HepG2 (cell line): Measurements from ENCODE around the gene C16orf86. TPM values are rescaled to one million over a fixed set of nuclear protein-coding genes. Genes with fewer than 3 reads are reported as not detected.

Experiments used
- CREB1 ChIP-seq, 2 experiments: fragments of 450-650 bp in 1 of 2; IDR thresholded peaks; 2 replicates each; pipeline ENCODE4 v1.6.1; 2016 to 2017; ENCODE audit warnings: control low read depth in 1 of 2, mild to moderate bottlenecking in 1 of 2, missing compliant biosample characterization in 1 of 2, missing genetic modification characterization in 1 of 2
- DMAP1 ChIP-seq: IDR thresholded peaks from 2 replicates; pipeline ENCODE4 v1.6.1; 2016
- FOXA3 ChIP-seq: IDR thresholded peaks from 2 replicates; pipeline ENCODE4 v1.6.1; 2016; ENCODE audit warnings: missing genetic modification reagents, missing compliant biosample characterization
- FUBP1 ChIP-seq: sonication (generic); formaldehyde crosslinking; IDR thresholded peaks from 2 replicates; pipeline ENCODE4 v1.5.1; 2020; ENCODE audit warnings: missing genetic modification reagents, mild to moderate bottlenecking, borderline replicate concordance
- KDM2A ChIP-seq: sonication (generic); formaldehyde crosslinking; IDR thresholded peaks from 2 replicates; pipeline ENCODE4 v1.4.0; 2020; ENCODE audit warnings: low read depth, missing genetic modification reagents, borderline replicate concordance
- MTF1 ChIP-seq: sonication (generic); formaldehyde crosslinking; IDR thresholded peaks from 2 replicates; pipeline ENCODE4 v1.5.0; 2020; ENCODE audit warnings: missing genetic modification reagents
- NFATC3 ChIP-seq: sonication (generic); formaldehyde crosslinking; IDR thresholded peaks from 2 replicates; pipeline ENCODE4 v1.5.1; 2020; ENCODE audit warnings: mild to moderate bottlenecking, missing genetic modification reagents
- NFYB ChIP-seq: sonication (generic); formaldehyde crosslinking; IDR thresholded peaks from 2 replicates; pipeline ENCODE4 v1.4.0; 2020; ENCODE audit warnings: missing genetic modification reagents
- PLRG1 ChIP-seq: fragments of 450-650 bp; conservative IDR thresholded peaks from 2 replicates; pipeline ENCODE4 v1.6.1; 2016
- SP1 ChIP-seq, 2 experiments: fragments of 450-650 bp in 1 of 2; sonication (generic) in 1 of 2; formaldehyde crosslinking in 1 of 2; IDR thresholded peaks; 2 replicates each; pipeline versions ENCODE4 v1.4.0 to v1.6.1; 2016 to 2020; ENCODE audit warnings: missing genetic modification reagents in 1 of 2
- TRAFD1 ChIP-seq: sonication (generic); formaldehyde crosslinking; IDR thresholded peaks from 2 replicates; pipeline ENCODE4 v1.5.1; 2020; ENCODE audit warnings: missing genetic modification reagents, mild to moderate bottlenecking, borderline replicate concordance
- ZBTB2 ChIP-seq: sonication (generic); formaldehyde crosslinking; IDR thresholded peaks from 2 replicates; pipeline ENCODE4 v1.8.0; 2022; ENCODE audit warnings: low read depth, missing genetic modification reagents
- ZBTB20 ChIP-seq: sonication (generic); formaldehyde crosslinking; IDR thresholded peaks from 2 replicates; pipeline ENCODE4 v1.8.1; 2023; ENCODE audit warnings: missing genetic modification reagents, low read depth, mild to moderate bottlenecking, borderline replicate concordance
- ZBTB8A ChIP-seq: sonication (generic); formaldehyde crosslinking; IDR thresholded peaks from 2 replicates; pipeline ENCODE4 v1.4.0; 2020; ENCODE audit warnings: mild to moderate bottlenecking, low read depth, missing genetic modification reagents, borderline replicate concordance
- ZNF274 ChIP-seq: sonication (generic); formaldehyde crosslinking; IDR thresholded peaks from 2 replicates; pipeline ENCODE4 v1.5.1; 2020; ENCODE audit warnings: mild to moderate bottlenecking, missing genetic modification reagents
- ZNF468 ChIP-seq: sonication (generic); formaldehyde crosslinking; IDR thresholded peaks from 2 replicates; pipeline ENCODE4 v1.8.0; 2022; ENCODE audit warnings: mild to moderate bottlenecking, moderate library complexity, missing genetic modification reagents
- ZNF597 ChIP-seq: sonication (generic); formaldehyde crosslinking; IDR thresholded peaks from 2 replicates; pipeline ENCODE4 v1.5.0; 2020; ENCODE audit warnings: missing genetic modification reagents
- ZNF891 ChIP-seq: sonication (generic); formaldehyde crosslinking; IDR thresholded peaks from 2 replicates; pipeline ENCODE4 v1.5.0; 2020; ENCODE audit warnings: mild to moderate bottlenecking, missing genetic modification reagents
- polyA plus RNA-seq, 8 experiments: library from polyadenylated mRNA; depleted of rRNA in 3 of 8; stranded (reverse) in 7 of 8; unstranded in 1 of 8; fragments of >200 nt; fragmentation: Illumina TruSeq in 4 of 8; extraction: Trizol in 4 of 8; gene quantifications; 2 replicates each; pipeline versions ENCODE4 v1.2.1 to v1.2.3, GENCODE V29; 2011 to 2016; ENCODE audit warnings: low read depth in 4 of 8, missing spikeins in 1 of 8, mixed read lengths in 1 of 8; ENCODE audit not compliant: insufficient read depth in 1 of 8
- total RNA-seq, 5 experiments: library from RNA; depleted of rRNA; stranded (reverse); fragments of >200 nt; fragmentation: Illumina TruSeq; extraction: Trizol; gene quantifications; 2 replicates each; pipeline ENCODE4 v1.2.3, GENCODE V29; 2016; ENCODE audit warnings: low read depth in 1 of 5

Gene C16orf86
- total and polyA plus RNA-seq, 2 of the 13 experiments (the other 11 are each of a cell fraction or from before 2014, with no cell fraction given): 1.5 to 3.1 TPM

- TF ChIP-seq ZNF468 (CRISPR knock-in tag) (peak; percentile 98), FOXA3 (CRISPR knock-in tag) (peak; percentile 48; the same call in 1 of the 2 replicates), SP1 (IDR thresholded peaks at IDR 0.05) (no peak), SP1 (CRISPR knock-in tag; IDR thresholded peaks at IDR 0.05) (peak; percentile 82), ZNF891 (CRISPR knock-in tag) (peak; percentile 59; the same call in 1 of the 2 replicates), ZBTB20 (0 out of 2 replicates have a peak, but pooled peaks have one; percentile 10), NFATC3 (CRISPR knock-in tag) (no peak), KDM2A (CRISPR knock-in tag) (peak; percentile 63), ZBTB2 (CRISPR knock-in tag) (0 out of 2 replicates have a peak, but pooled peaks have one; percentile 47), PLRG1 (no peak), CREB1 (IDR thresholded peaks at IDR 0.05) (peak; percentile 98), CREB1 (CRISPR knock-in tag; IDR thresholded peaks at IDR 0.05) (peak; percentile 89), MTF1 (no peak), TRAFD1 (CRISPR knock-in tag) (no peak), ZNF274 (0 out of 2 replicates have a peak, but pooled peaks have one; percentile 7), ZBTB8A (CRISPR knock-in tag) (no peak), DMAP1 (CRISPR knock-in tag) (no peak), ZNF597 (no peak), FUBP1 (0 out of 2 replicates have a peak, but pooled peaks have one; percentile 80), NFYB (CRISPR knock-in tag) (peak; percentile 68)
These were observed 6.0 kb upstream of the C16orf86 start, which contains the start of gene PARD6A (continued) for GRCh38 chr16:67660564-67661028.
